Activated CD4-positive, alpha-beta T cell treated with anti-CD3 and anti-CD28 coated beads, Interleukin-2, Interleukin-6, amounts not matched to agents 100 ng/mL and 50 ng/mL, durations not matched to agents 16 hours and 8 hours (primary cell): Measurements from ENCODE around the gene ARTN.

Source experiments
- DNase-seq: peaks from one replicate; pipeline ENCODE4 v3.0.0-alpha.2; 2020

ARTN gene

DNA sequence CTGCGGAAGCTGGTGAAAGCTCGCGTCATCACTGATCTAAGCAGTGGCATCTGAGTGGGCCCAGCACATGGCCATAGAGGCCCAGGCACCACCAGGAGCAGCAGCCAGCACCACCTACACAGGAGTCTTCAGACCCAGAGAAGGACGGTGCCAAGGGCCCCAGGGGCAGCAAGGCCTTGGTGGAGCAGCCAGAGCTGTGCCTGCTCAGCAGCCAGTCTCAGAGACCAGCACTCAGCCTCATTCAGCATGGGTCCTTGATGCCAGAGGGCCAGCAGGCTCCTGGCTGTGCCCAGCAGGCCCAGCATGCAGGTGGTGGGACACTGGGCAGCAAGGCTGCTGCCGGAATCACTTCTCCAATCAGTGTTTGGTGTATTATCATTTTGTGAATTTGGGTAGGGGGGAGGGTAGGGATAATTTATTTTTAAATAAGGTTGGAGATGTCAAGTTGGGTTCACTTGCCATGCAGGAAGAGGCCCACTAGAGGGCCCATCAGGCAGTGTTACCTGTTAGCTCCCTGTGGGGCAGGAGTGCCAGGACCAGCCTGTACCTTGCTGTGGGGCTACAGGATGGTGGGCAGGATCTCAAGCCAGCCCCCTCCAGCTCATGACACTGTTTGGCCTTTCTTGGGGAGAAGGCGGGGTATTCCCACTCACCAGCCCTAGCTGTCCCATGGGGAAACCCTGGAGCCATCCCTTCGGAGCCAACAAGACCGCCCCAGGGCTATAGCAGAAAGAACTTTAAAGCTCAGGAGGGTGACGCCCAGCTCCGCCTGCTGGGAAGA is 3.2 kb upstream of the ARTN start:
- peak; percentile 34 for DNase-seq

DNA sequence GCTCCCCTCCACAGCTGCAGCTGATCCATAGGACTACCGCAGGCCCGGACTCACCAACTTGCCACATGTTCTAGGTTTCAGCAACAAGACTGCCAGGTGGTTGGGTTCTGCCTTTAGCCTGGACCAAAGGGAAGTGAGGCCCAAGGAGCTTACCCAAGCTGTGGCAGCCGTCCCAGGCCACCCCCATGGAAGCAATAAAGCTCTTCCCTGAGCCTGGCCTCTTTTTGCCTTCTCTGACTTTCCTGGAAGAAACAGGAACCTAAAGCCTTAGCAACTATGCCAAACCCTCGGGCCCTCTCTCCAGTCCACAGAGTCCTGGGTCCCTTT is 2.7 kb upstream of the ARTN start:
- DNase-seq = no peak

DNA sequence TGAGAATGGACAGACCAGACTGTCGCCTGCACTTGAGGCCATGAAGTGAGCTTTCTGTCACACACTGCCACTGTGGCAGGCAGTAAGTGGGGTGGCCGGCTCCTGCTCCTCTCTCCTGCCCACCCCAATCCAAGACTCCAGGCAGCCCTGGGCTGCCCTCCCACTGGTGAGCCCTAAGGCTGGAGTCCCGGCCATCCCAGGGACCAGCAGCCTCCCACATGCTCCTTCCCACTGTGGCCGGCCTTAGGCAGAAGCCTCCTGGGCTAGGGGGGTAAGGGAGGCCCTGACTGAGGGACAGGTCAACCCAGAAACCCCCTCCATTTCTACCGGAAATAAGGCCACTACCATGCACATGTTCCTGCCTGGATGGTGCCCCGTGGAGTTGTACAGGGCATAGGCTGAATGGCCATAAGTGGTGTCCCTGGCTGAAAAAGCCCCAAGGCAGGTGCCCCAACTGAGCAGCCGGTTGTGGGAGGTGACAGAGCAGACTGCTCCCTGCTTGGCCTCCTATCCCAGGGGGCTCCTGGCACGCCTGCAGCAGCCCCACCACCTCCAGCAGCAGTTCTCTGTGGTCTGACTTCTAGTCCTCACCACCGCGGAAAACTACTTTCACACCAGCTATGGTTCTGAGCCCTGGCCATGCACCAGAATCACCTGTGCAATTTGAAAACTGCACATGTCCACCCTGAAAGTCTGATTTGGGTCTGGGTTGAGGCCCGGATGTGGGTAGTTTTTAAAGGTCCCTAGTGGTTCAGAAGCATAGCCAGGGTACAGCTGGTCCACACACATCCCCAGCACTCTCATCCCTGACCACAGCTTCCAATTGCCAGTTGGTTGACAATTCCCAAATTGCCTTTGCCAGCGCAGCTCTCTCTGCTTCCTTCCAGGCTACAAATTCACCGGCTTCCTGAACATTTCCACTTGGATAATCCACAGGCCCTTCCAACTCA is 1.6 kb upstream of the ARTN start:
- no peak for DNase-seq

DNA sequence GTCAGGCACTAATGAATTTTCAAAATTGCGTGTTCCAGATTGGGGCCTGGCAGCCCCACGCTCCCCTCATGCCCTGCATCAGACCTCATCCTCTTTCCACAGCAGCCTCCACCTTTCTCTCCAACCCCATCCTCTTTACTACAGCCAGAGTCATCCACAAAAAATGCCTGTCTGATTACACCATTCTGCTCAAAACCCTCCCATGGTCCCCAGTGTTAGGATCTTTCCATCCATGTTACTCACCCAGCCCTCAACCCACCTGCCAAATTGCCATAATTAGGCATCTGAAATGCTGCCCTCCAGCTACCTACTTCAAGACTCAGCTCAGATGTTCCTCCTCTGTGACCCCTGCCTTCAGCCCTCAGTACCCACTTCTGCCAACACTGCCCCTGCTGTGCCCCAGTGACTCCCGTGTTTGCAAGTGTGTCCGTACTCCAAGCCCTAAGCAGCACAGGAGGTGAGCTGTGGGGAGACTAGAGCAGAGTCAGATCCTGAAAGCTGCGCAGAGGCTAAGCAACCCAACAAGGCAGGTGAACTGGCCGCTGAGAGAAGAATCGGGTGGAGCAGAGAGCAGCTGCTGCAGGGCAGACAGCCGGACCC is 715 bp upstream of the ARTN start:
- DNase-seq = no peak

DNA sequence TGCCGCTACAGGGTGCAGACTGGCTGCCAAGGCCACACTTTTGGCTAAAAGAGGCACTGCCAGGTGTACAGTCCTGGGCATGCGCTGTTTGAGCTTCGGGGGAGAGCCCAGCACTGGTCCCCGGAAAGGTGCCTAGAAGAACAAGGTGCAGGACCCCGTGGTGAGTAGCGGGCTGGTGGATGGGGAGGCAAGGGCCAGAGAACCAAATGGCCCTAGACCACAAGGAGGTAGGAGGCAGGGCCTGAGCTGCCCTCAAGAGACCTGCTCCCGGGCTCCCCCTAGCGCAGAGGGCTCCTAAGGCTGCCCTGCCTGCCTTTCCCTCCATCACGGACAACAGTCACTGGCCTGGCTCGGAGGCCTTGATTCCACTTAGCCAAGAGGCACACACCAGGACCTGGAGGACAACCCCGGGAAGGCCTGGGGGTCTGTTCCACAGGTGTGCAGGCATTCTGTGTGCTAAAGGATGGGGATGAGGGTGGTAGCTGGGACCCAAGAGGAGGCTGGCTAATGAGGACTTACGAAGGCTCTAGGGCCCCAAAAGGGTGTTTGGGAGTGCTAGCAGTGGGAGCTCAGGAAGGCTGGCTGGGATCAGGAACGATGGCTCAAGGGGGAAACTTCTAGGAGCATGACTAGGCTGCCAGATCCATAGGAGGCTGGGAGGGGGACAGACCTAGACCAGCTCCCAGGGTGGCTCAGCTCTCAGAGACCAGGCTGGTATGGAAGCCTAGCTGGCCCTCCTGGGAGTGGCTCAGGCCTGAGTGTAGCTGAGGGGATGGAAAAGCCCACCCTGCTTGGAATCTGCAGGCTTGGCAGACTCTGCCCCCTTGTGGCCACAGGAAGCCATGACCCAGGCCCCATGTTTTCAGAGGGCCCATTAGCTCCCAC is 742 bp downstream of the ARTN start:
- peak; percentile 73 for DNase-seq

DNA sequence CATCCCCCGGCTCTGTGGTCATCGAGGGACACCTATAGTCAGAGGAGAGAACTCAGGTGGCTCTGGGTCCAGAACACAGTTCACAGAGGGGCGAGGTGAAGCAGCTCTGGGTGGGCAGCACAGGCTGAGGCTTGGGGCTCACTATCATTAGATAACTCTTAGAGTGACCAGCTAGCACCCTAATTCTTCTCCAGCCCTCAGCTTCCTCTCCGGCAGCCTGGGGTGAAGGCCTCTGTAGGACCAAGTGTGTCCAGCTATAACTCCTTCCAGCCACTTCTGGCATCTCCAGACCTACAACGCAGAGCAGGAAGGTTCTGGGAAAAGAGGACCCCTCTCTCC is 1.4 kb downstream of the ARTN start:
- DNase-seq = no peak

DNA sequence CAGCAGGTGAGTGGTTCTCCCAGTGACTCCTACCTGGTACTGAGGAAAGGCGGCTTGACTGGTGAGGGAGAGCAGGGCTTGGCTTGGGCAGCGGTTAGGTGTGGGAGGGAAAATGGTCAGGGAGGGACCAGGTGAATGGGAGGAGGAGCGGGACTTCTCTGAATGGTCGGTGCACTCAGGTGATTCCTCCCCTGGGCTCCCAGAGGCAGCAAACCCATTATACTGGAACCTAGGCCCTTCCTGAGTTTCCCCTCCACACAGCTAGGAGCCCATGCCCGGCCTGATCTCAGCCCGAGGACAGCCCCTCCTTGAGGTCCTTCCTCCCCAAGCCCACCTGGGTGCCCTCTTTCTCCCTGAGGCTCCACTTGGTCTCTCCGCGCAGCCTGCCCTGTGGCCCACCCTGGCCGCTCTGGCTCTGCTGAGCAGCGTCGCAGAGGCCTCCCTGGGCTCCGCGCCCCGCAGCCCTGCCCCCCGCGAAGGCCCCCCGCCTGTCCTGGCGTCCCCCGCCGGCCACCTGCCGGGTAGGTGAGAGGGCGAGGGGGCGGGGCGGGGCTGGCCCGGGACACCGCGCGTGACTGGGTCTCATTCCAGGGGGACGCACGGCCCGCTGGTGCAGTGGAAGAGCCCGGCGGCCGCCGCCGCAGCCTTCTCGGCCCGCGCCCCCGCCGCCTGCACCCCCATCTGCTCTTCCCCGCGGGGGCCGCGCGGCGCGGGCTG is 2.3 kb downstream of the ARTN start:
- DNase-seq = no peak

DNA sequence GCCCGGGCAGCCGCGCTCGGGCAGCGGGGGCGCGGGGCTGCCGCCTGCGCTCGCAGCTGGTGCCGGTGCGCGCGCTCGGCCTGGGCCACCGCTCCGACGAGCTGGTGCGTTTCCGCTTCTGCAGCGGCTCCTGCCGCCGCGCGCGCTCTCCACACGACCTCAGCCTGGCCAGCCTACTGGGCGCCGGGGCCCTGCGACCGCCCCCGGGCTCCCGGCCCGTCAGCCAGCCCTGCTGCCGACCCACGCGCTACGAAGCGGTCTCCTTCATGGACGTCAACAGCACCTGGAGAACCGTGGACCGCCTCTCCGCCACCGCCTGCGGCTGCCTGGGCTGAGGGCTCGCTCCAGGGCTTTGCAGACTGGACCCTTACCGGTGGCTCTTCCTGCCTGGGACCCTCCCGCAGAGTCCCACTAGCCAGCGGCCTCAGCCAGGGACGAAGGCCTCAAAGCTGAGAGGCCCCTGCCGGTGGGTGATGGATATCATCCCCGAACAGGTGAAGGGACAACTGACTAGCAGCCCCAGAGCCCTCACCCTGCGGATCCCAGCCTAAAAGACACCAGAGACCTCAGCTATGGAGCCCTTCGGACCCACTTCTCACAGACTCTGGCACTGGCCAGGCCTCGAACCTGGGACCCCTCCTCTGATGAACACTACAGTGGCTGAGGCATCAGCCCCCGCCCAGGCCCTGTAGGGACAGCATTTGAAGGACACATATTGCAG is 3.0 kb downstream of the ARTN start:
- peak; percentile 27 for DNase-seq

DNA sequence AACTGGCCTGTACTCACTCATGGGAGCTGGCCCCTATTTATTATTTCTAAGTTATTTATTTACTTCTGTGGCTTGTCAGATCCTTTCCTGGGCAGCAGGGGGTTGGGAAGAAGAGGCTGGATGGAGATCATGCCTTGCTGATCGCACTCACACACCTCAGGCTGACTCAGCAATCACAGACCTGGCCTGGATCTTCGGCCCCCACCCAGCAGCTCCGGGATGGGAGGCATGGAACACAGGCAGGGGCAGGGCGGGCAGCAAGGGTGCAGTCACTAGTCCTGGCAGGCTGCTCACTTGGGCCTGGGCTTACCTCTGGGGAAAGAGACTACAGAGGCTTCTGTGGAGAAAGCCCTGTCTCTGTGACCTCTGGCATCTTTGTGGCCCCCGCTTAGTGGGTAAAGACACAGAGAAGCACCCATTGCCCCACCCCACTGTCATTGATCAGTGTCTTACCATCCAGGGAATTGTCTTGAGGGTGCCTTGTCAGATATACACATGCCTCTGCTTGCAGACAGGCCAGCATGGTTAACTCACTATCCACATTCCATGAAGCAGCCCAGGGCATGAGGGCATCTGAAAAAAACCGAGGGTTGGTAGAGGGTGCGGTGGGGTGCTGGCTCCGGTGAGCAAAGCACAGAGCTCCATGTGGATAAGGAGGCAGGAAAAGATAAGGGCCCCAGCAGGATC is 3.7 kb downstream of the ARTN start:
- no peak for DNase-seq

DNA sequence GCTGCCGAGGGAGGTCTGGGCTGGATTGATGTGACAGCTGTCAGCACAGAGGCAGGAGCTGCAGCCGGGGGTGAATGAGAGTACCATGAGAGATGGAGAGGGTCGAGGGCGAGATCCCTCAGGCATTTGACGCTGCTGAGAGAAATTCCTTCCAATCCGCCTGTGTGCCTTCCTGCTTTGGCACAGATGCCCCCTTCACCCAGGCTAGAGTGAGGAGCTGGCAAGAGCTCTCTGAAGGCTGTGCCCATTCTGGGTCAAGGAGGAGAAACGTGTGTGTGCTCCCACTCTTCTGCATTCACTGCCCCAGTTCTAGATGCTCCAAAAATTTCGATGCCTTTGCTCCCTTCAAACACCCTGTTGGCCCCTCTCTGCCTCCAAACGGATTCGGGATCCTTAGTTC is 4.8 kb downstream of the ARTN start:
- no peak for DNase-seq

DNA sequence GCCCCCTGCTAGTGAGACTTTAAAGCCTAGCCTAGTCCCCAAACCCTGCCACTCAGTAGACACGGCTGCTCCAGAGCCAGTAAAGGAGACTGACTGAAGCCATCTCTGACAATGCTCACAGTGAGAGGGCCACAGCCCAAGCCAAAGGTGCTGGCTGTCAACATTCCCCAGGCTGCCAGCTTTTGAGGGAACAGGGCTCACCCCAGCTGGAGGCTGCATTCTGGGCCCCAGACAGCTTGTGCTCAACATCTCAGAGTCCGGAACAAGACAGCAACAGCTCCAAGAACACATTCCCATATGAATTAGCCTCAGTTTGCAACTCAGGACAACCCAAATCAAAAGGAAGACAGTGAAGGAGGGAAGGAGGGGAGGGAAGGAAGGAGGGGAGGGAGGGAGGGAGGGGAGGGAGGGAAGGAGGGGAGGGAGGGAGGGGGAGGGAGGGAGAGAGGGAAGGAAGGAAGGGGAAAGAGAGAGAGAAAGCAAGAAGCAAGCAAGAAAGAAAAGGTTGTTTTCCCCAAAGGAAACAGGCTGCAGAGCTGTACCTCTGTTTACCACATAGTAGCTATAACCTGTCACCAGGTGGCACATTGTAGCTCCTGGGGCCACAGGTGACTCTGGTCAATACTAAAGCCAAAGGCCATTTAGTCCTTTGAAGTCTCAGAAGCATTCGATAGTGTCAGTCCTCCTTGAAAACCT is 5.4 kb downstream of the ARTN start:
- DNase-seq = no peak

DNA sequence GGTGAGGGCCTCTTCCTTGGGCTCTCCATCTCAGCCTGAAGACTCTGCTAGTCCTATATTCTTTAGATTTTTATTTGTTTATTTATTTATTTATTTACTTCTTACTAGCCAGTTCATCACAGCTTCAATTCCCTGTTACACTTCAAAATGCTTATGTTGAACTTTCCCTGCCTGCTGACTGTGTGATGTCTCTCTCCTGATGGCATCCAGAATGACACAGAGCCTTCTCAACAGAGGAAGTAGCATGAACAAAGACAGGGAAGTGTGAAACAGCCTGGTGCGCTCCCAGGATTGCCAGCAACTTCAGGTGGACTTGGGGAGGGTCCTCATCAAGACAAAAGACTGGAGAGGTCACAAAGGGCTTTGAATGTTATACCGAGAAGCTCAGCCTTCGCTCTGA is 8.8 kb downstream of the ARTN start:
- DNase-seq = no peak

DNA sequence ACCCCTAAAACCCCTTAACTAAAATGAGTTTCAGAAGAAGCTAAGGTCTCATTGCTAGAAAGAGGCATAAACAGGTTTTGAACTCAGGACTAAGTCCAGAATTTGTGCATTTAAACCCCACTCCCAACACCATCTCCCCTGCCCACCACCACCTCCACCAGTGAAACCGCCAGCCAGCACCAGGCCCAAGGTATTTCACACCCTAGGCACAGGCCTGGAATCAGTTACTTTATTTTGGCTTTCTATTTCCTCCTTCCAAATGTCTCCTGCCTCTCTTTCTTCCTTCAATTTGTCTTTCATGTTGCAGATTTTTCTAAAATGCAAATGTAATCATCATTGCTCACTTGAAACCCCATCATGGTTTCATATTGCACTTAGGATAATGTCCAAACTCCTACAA is 11.3 kb downstream of the ARTN start:
- no peak for DNase-seq

DNA sequence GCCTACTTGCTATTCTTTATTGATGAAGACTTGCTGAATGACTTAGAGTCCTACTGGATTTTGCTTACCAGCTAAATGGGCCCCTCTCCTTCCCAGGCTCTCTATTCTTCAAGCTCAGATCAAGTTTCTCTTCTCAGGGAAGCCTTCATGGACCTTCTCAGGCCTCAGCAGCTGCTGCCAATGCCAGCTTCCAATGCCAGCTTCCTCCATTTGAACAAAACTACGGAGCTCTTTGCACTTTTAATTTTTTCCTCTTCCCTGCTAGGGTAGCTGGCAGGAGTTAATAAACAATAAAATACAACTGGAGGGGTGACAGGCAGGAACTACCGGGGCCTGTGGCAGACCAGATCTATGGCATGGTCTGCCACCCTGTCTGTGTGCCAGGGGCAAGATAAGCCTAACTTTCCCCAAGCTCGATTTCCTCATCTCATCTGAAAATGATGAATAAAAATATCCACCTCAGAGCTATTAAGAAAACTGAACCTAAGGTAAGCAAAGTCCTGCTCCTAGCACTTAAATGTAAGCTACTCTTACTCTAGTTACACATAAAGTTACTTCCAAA is 12.2 kb downstream of the ARTN start:
- DNase-seq = no peak

DNA sequence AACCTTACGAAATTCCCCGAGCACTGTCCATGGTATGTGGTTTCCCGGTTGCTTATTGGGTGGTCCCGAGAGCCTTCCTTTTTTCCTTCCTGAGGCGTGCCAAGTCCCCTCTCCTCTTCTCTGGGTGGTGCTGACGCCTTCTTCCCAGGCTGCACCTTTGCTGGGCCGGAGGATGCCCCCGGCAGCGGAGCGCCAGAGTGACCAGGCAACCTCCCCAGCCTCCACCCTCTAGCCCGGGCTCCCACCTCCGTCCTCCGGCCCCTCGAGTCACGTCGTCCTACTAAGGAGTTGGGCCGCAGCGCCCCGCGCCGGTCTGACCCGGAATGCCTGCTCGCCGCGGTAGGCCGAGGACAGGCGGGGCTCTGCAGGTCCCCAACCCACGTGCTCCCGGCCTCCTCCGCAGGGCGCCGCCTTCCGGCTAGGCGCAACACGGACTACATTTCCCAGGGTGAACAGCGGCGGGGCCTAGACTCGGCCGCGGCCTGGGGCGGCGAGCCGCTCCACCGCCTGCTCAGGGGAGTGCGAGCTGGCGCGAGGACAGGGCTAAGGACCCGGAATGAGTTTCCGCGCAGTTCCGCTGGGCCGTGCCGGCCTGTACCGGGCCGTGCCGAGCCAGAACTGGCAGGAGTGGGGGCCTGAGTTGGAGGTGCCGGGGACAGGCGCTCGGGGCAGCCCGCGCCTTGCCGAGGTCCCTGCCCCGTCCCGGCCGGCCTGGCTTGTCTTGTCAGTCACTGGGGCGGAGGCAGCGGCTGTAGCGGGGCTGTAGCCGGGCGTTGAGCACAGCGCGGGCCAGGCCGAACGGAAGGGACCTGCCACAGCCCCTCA is 12.8 kb downstream of the ARTN start, which contains the start of gene IPO13:
Gene IPO13, plus strand, starts transcription at position 715 of the 825 bp plus-strand sequence. CDS start 651 bp downstream, outside the sequence.
- DNase-seq = peak; percentile 98

DNA sequence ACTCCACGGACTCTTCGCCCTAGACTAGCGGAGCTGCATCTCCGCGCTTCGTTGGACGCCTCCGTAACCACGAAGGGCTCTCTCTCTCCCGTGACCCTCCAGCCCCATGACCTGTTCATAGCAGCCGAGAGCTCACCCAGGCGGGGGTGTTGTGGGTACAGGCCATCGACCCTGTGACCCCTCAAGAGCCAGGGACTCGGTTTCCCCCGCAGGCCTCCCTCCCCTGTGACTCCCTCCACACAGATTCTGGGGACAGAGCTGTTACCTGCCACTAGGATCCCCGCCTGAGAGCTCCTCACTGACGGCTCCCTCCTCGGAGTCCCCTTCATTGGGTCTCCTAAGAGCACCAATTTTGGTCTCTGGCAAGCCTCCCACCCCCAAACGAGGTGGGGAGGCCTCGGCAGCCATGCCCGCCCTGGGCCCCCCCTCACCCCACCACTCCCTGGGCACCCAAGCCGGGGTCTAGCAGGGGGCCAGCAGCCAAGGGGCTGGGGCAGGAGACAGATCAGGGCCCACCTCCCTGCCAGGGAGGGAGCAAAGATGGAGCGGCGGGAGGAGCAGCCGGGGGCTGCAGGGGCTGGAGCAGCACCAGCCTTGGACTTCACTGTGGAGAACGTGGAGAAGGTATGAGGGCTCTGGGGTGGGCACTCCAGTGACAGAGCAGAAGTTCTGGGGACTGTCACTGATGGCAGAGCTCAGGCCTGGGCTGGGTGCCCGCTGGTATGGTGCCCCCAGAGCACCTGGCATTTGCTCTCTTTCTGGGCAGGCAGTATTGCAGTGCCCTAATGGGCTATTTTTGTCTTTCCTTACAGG is 13.7 kb downstream of the ARTN start:
- DNase-seq = no peak

DNA sequence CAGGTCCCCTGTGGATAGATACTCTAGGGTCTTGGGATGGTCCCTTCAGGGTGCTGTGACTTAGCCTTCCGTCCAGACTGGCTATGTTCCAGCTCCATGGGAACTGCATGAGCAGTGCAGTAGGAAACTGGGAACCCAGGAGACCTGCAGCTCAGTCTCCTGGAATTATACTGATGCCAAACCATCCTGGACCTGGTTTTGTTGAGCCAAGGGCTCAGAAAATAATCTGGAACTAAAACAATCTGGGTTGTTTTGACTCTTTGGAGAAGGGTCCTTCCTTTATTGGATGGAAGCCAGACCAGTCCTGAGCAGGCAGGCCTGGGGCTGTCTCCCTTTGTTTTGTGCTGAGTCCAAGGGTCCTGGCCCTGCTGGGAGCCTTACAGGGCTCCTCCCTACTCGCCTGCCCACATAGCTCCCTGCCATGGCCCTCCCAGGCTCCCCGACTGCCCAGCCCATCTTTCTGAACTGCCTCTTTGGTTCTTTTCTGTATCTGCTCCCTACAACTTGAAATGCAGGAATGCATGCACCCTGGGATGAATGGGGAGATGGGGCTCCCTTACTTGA is 14.4 kb downstream of the ARTN start:
- no peak for DNase-seq

DNA sequence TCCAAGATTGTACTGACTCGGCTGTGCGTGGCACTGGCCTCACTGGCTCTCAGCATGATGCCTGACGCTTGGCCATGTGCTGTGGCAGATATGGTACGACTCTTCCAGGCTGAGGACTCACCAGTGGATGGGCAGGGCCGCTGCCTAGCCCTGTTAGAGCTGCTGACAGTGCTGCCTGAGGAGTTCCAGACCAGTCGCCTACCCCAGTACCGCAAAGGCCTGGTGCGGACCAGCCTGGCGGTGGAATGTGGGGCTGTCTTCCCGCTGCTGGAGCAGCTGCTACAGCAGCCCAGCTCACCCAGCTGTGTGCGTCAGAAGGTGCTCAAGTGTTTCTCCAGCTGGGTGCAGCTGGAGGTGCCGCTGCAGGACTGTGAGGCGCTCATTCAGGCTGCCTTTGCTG is 16.1 kb downstream of the ARTN start:
- DNase-seq = no peak
